GM15510 (cell line): ENCODE measurements around the gene ABHD1.

Experiments used
- POLR2A ChIP-seq: IDR thresholded peaks from 3 replicates; pipeline ENCODE4 v1.6.1; 2011; ENCODE audit warnings: borderline replicate concordance; ENCODE audit not compliant: insufficient read length; ENCODE audit errors: extremely low read depth

Gene ABHD1

DNA sequence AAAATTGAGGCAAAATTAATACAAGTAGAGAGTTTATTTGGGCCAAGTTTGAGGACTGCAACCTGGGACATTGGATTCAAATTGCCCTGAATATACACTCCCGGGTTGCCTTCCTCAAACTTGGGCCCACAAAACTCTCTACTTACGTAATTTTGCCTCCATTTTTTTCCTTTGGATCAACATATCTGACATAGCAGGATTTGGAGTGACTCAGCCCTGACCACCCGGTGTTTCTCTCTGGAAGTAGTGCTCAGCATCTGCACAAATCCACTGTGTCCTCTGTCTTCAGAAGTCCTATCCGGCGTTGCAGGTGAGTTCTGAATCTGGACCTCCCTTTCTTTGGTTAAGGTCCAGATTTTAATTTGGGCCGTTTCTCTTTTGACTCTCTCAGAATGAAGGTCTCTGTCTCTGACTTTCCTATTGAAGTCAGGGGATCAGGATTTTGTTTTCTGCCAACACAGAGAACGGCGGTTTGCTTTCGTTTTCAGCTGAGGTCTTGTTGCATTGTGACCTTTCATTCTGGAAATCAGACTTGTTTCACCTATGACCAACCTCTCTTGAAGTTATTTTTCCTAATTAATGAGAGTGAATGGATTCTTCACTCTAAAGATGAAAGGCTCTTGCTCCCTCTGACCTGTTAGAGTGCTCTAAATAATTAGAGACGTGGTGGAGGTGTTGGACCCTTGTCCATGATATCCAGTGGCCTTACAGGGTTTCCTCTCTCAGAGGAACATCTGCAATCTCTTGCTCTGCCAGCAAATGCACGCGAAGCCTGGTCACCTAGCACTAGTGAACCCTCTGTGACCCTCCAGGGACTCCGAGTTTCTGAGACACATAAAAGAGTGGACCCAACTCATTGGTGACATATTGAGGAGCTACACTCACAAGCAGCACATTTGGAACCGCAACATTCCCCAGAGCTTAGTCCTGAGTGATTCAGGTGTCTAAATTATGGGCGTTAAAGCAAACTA, 38.8 kb downstream of the ABHD1 start:
- no peak for TF ChIP-seq POLR2A

DNA sequence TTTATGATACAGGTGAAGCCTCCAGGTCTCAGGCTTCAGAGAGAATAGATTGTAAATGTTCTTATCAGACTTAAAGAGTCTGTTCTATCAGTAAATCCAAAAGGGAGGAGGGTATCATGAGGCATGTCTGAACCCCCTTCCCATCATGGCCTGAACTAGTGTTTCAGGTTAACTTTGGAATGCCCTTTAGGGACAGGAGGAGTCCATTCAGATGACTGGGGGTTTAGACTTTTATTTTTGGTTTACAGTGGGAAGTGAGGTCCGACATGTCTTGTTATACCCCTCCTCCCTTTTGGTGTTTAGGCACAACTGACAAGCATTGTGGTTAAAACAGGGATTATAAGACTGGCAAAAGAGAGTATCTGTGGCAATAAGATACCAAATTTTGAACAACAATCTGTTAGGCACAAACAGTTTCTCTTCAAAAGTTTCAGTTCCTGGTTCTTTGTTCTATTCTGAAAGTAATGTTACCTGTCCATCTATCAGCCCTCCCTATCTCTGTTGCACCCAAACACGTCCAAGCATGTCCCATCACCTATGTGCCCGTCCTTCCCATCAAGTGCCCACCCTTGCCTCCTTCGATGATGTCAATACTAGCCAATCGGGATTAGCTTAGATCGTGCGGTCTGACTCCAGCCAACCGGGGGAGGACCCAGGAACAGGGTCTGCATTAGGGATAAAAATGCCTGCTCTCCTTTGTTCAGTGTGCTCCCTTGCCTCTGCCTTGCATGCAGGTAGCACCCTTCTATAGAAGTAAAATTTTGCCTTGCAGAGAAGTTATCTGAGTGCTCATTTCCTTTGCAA, 41.5 kb downstream of the ABHD1 start:
- TF ChIP-seq POLR2A, result no peak

DNA sequence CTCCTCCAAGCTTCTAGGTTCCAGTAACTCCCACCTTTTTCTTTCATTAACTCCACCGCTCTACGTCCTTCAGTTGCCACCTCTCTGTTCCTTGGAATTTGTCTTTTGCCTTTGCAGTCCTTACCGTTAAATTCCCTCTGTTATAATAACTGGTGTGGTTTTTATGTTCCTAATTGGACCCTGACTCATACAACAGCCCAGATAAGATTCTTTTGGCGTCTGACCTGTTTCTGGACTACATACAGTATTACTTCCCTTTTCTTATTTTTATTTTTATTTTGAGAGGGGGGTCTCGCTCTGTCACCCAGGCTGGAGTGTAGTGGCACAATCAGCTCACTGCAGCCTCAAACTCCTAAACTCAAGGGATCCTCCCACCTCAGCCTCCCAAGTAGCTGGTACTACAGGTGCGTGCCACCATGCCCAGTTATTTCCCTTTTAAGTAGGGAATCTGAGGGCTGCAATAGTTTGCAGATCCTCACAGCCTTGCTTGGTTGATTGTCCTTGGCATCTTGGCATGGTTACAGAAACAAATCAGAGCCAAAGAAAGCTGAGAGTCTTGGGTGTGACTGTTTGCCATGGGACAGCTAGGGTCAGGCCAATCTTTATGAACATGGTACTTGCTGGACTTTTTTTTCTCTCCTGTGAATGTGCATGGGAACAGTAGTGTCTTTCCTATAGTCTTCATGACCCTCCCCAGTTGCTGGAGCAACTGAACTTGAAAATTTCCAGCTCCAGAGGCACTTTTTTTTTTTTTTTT, 47.1 kb downstream of the ABHD1 start:
- no peak for TF ChIP-seq POLR2A

DNA sequence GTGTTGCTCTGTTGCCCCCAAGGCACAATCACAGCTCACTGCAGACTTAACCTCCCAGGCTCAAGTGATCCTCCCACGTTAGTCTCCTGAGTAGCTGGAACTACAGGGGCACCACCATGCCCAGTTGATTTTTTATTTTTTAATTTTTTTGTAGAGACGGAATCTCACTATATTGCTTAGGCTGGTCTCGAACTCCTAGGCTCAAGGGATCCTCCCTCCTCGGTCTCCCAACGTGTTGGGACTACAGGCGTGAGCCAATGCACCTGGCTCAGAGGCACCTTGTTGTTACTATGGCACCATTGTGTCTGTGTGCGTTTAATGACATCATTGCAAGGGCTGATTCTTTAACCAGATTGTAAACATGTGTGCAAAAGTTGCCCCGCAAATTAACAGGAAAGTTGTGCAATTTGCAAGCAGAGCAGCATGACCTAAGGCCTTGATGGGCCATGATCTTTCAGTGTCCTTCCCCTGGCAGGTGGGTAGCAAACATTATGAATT, 47.8 kb downstream of the ABHD1 start:
- TF ChIP-seq POLR2A, result no peak

DNA sequence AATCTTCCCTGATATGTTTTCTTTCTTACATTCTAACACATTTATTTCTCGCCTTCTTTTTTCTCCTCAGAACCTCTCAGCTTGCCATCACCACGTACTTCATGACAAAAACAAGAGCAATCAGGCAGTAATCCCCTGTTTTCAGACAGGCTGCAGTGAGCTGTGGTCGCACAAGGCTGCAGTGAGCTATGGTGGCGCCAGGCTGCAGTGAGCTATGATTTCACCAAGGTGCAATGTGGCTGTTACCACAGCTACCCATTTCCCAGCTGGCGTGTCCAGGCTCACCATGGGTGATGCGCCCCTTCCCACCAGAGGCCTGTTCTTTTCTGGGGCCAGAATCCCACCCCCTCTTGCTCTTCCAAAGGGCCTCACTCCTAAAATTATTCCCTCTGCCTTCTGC, 51.0 kb downstream of the ABHD1 start:
- TF ChIP-seq POLR2A, result no peak

DNA sequence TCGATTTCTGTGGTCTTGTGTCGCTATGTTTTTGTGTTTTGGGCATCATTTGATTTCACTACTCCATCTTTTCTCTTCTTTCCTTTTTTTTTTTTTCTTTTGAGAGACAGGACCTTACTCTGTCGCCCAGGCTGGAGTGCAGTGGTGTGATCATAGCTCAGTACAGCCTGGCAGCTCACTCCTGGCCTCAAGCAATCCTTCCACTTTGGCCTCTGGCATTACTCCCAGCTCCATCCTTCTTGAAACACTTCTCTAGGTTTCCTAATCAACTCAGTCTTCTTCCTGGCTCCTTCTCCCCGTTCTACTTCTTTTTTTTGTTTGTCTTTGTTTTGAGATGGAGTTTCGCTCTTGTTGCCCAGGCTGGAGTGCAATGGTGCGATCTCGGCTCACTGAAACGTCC, 51.7 kb downstream of the ABHD1 start:
- TF ChIP-seq POLR2A, result no peak

DNA sequence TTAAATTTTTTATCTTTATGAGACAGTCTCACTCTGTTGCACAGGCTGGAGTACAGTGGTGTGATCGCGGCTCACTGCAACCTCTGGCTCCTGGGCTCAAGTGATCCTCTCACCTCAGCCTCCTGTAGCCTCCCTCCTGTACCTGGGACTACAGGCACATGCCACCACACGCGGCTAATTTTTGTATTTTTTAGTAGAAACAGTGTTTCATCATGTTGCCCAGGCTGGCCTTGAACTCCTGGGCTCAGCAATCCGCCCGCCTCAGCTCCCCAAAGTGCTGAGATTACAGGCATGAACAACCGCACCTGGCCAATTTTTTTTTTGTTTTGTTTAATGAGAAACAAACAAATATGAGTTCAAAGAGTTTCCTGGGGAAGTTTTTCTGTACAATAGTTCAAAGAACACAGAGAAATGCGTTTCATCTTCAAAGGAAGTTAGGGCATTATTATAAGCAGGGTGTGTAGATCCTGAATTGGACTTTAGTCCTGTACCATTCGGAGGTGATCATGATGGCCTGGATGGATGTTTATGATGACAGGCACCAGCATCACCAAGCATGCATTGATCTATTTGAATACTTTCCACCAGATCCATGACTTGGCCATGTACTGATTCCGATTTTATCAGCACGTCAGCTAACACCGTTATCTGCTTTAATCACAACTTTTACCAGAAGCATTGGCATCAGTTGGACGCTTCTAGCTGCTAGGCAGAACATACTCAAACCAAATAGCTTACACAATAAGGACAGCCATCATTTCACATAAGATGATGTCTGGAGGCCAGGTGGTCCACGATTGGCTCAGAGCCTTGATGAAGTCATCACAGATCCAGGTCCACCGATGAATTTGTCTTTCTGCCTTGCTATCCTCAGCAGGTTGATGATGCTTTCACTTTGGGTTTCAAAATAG, 54.1 kb downstream of the ABHD1 start:
- TF ChIP-seq POLR2A, result no peak

DNA sequence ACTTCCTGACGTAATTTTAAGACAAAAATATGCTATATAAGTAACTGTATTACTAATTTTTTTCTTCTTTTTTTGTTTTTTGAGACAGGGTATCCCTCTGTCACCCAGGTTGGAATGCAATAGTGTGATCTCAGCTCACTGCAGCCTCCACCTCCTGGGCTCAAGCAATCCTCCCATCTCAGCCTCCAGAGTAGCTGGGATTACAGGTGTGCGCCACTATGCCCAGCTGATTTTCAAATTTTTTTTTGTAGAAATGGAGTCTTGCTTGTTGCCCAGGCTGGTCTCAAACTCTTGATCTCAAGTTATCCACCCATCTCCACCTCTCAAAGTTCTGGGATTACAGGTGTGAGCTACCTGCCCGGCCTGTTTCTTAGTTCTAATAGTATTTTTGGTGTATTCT, 54.9 kb downstream of the ABHD1 start:
- TF ChIP-seq POLR2A, result no peak

DNA sequence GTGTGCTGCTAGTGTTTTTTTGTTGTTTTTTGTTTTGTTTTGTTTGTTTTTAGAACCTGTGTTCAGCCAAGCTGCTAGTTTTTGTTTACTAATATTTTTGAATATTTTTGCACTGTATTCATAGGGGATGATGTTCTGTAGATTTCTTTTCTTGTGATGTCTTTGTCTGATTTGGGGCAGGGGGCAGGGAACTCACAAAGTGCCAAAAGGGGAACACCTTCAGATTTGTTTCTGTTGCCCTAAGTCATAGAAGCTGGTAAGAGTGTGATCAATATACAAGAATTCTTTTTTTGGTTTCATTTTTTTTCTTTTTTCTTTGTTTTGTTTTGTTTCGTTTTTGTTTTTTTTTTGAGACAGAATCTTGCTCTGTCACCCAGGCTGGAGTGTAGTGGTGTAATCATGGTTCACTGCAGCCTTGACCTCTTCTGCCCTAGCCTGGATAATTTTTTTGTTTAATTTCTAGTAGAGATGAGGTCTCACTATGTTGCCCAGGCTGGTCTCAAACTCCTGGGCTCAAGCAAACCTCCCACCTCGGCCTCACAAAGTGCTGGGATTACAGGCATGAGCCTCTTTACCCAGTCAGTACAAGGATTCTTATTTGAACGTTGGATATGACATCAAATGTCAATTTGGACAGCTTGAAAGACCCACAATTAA, 55.9 kb downstream of the ABHD1 start:
- TF ChIP-seq POLR2A, result no peak
